HepG2 (cell line): Measurements from ENCODE around the gene STARD10. TPM values are rescaled to one million over a fixed set of nuclear protein-coding genes. Genes with fewer than 3 reads are reported as not detected.
A peak's percentile ranks its signal among the peaks of the same experiment; 100 is the strongest.

Source experiments
- ATF7-NPFF ChIP-seq: sonication (generic); formaldehyde crosslinking; IDR thresholded peaks from 2 replicates; pipeline ENCODE4 v1.8.1; 2023; ENCODE audit warnings: mild to moderate bottlenecking, low read depth, missing genetic modification reagents, moderate library complexity
- BHLHE40 ChIP-seq: IDR thresholded peaks from 2 replicates; pipeline ENCODE4 v1.6.1; 2011; ENCODE audit warnings: low read length, improper control_type of control experiment
- HNRNPK ChIP-seq: fragments of 200-400 bp; formaldehyde crosslinking; IDR thresholded peaks from 2 replicates; pipeline ENCODE4 v1.6.1; 2018; ENCODE audit warnings: low read length, low read depth, moderate library complexity, mild to moderate bottlenecking; ENCODE audit not compliant: poor library complexity, severe bottlenecking
- IRF9 ChIP-seq: sonication (generic); formaldehyde crosslinking; IDR thresholded peaks from 2 replicates; pipeline ENCODE4 v1.8.0; 2022; ENCODE audit warnings: missing genetic modification reagents, mild to moderate bottlenecking, borderline replicate concordance
- KAT8 ChIP-seq: IDR thresholded peaks from 2 replicates; pipeline ENCODE4 v1.6.1; 2016; ENCODE audit warnings: missing genetic modification reagents, missing compliant biosample characterization
- KMT2B ChIP-seq: IDR thresholded peaks from 2 replicates; pipeline ENCODE4 v1.6.1; 2016; ENCODE audit warnings: missing genetic modification reagents, missing compliant biosample characterization
- NFKBIZ ChIP-seq: IDR thresholded peaks from 2 replicates; pipeline ENCODE4 v1.6.1; 2018; ENCODE audit warnings: missing genetic modification reagents, missing compliant biosample characterization
- POLR2G ChIP-seq: fragments of 200-400 bp; formaldehyde crosslinking; IDR thresholded peaks from 2 replicates; pipeline ENCODE4 v1.6.1; 2018; ENCODE audit warnings: mild to moderate bottlenecking, low read depth, low read length, moderate library complexity
- SMAD9 ChIP-seq: sonication (generic); formaldehyde crosslinking; IDR thresholded peaks from 2 replicates; pipeline ENCODE4 v1.5.1; 2020; ENCODE audit warnings: mild to moderate bottlenecking, missing genetic modification reagents
- SP2 ChIP-seq: sonication (generic); formaldehyde crosslinking; IDR thresholded peaks from 2 replicates; pipeline ENCODE4 v1.5.1; 2020; ENCODE audit warnings: mild to moderate bottlenecking, missing genetic modification reagents
- ZFP90 ChIP-seq: sonication (generic); formaldehyde crosslinking; IDR thresholded peaks from 2 replicates; pipeline ENCODE4 v1.8.0; 2022; ENCODE audit warnings: missing genetic modification reagents, mild to moderate bottlenecking, inconsistent platforms, borderline replicate concordance
- ZFP91 ChIP-seq: sonication (generic); formaldehyde crosslinking; IDR thresholded peaks from 2 replicates; pipeline ENCODE4 v1.9.0; 2022; ENCODE audit warnings: missing genetic modification reagents, mild to moderate bottlenecking, borderline replicate concordance
- ZNF543 ChIP-seq: sonication (generic); formaldehyde crosslinking; IDR thresholded peaks from 2 replicates; pipeline ENCODE4 v1.4.0; 2020; ENCODE audit warnings: mild to moderate bottlenecking, missing genetic modification reagents
- ZNF713 ChIP-seq: sonication (generic); formaldehyde crosslinking; IDR thresholded peaks from 2 replicates; pipeline ENCODE4 v1.4.0; 2020; ENCODE audit warnings: mild to moderate bottlenecking, missing genetic modification reagents
- polyA plus RNA-seq, 8 experiments: library from polyadenylated mRNA; depleted of rRNA in 3 of 8; stranded (reverse) in 7 of 8; unstranded in 1 of 8; fragments of >200 nt; fragmentation: Illumina TruSeq in 4 of 8; extraction: Trizol in 4 of 8; gene quantifications; 2 replicates each; pipeline versions ENCODE4 v1.2.1 to v1.2.3, GENCODE V29; 2011 to 2016; ENCODE audit warnings: low read depth in 4 of 8, missing spikeins in 1 of 8, mixed read lengths in 1 of 8; ENCODE audit not compliant: insufficient read depth in 1 of 8
- total RNA-seq, 5 experiments: library from RNA; depleted of rRNA; stranded (reverse); fragments of >200 nt; fragmentation: Illumina TruSeq; extraction: Trizol; gene quantifications; 2 replicates each; pipeline ENCODE4 v1.2.3, GENCODE V29; 2016; ENCODE audit warnings: low read depth in 1 of 5
- TF ChIP-seq, protein P1 (sequence below): IDR thresholded peaks from 2 replicates; pipeline ENCODE4 v1.6.1; 2012; ENCODE audit warnings: inconsistent platforms
- TF ChIP-seq, protein P2 (sequence below): IDR thresholded peaks from 2 replicates; pipeline ENCODE4 v1.6.1; 2016; ENCODE audit warnings: missing compliant biosample characterization, missing genetic modification reagents, borderline replicate concordance
- TF ChIP-seq, protein P3 (sequence below): sonication (generic); formaldehyde crosslinking; IDR thresholded peaks from 2 replicates; pipeline ENCODE4 v1.4.0; 2020; ENCODE audit warnings: low read depth, missing genetic modification reagents
- TF ChIP-seq, protein P4 (sequence below): sonication (generic); formaldehyde crosslinking; IDR thresholded peaks from 2 replicates; pipeline ENCODE4 v1.4.0; 2020; ENCODE audit warnings: missing genetic modification reagents, borderline replicate concordance

Gene STARD10
- total and polyA plus RNA-seq, 2 of the 13 experiments (the other 11 are each of a cell fraction or from before 2014, with no cell fraction given) = 260 to 341 TPM

DNA sequence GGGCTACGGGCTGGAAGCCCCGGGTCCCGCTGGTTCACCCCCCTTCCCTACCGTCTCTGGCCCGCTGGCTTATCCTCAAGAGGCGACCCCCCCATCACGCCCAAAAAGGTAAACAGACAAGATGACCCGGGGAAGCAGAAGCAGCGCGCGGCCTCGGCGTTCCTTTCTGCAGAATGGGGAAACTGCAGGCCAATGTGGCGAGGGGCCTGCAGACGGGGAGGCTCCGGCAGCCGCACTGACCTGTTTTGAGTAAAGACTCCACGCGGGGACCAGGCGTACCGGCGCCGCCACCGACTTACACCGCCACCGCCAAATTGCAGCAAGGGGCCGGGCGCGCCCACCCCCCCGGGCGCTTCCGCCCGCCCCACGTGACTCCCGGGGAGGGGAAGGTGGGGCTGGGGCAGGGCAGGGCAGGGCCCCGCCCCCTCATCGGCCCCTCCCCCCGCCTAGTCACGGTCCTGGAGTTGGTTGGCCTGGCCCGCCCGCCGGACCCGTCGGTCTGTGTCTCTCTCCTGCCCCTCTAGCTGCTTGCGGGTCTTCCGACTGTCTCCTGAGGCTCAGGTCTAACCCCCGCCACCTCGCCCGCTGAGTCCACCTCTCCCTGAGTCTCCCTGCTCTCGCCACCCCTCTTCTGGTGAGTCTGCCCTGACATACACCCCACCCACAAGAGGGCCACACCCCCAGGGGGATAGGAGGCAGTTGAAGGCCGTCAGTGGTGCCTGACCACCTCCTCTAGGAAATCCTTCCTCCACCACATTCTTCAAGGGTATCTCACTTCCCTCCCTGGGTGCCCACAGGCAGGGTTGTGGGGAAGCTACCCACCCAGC lies 41.5 kb downstream of the STARD10 start, which contains the start of gene ARAP1 (continued):
- TF ChIP-seq ATF7-NPFF (CRISPR knock-in tag) = peak; percentile 18; the same call in 1 of the 2 replicates
- TF ChIP-seq, protein P1, sequence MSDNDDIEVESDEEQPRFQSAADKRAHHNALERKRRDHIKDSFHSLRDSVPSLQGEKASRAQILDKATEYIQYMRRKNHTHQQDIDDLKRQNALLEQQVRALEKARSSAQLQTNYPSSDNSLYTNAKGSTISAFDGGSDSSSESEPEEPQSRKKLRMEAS = peak; percentile 38
- TF ChIP-seq HNRNPK = peak; percentile 63
- TF ChIP-seq SP2 (CRISPR knock-in tag) = 0 out of 2 replicates have a peak, but pooled peaks have one; percentile 37
- TF ChIP-seq, protein P2, sequence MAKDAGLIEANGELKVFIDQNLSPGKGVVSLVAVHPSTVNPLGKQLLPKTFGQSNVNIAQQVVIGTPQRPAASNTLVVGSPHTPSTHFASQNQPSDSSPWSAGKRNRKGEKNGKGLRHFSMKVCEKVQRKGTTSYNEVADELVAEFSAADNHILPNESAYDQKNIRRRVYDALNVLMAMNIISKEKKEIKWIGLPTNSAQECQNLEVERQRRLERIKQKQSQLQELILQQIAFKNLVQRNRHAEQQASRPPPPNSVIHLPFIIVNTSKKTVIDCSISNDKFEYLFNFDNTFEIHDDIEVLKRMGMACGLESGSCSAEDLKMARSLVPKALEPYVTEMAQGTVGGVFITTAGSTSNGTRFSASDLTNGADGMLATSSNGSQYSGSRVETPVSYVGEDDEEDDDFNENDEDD (CRISPR knock-in tag) = peak; percentile 29; the same call in 1 of the 2 replicates
- peak; percentile 63 for TF ChIP-seq BHLHE40
- TF ChIP-seq, protein P3, sequence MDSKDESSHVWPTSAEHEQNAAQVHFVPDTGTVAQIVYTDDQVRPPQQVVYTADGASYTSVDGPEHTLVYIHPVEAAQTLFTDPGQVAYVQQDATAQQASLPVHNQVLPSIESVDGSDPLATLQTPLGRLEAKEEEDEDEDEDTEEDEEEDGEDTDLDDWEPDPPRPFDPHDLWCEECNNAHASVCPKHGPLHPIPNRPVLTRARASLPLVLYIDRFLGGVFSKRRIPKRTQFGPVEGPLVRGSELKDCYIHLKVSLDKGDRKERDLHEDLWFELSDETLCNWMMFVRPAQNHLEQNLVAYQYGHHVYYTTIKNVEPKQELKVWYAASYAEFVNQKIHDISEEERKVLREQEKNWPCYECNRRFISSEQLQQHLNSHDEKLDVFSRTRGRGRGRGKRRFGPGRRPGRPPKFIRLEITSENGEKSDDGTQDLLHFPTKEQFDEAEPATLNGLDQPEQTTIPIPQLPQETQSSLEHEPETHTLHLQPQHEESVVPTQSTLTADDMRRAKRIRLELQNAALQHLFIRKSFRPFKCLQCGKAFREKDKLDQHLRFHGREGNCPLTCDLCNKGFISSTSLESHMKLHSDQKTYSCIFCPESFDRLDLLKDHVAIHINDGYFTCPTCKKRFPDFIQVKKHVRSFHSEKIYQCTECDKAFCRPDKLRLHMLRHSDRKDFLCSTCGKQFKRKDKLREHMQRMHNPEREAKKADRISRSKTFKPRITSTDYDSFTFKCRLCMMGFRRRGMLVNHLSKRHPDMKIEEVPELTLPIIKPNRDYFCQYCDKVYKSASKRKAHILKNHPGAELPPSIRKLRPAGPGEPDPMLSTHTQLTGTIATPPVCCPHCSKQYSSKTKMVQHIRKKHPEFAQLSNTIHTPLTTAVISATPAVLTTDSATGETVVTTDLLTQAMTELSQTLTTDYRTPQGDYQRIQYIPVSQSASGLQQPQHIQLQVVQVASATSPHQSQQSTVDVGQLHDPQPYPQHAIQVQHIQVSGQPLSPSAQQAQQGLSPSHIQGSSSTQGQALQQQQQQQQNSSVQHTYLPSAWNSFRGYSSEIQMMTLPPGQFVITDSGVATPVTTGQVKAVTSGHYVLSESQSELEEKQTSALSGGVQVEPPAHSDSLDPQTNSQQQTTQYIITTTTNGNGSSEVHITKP (CRISPR knock-in tag) = peak; percentile 50; the same call in 1 of the 2 replicates
- TF ChIP-seq ZFP90 = 0 out of 2 replicates have a peak, but pooled peaks have one; percentile 32
- peak; percentile 19; the same call in 1 of the 2 replicates for TF ChIP-seq ZNF543
- peak; percentile 81 for TF ChIP-seq ZFP91
- TF ChIP-seq SMAD9 (CRISPR knock-in tag) = 0 out of 2 replicates have a peak, but pooled peaks have one; percentile 21
- peak; percentile 20; the same call in 1 of the 2 replicates for TF ChIP-seq KMT2B (CRISPR knock-in tag)
- peak; percentile 57; the same call in 1 of the 2 replicates for TF ChIP-seq KAT8 (CRISPR knock-in tag)
- TF ChIP-seq, protein P4, sequence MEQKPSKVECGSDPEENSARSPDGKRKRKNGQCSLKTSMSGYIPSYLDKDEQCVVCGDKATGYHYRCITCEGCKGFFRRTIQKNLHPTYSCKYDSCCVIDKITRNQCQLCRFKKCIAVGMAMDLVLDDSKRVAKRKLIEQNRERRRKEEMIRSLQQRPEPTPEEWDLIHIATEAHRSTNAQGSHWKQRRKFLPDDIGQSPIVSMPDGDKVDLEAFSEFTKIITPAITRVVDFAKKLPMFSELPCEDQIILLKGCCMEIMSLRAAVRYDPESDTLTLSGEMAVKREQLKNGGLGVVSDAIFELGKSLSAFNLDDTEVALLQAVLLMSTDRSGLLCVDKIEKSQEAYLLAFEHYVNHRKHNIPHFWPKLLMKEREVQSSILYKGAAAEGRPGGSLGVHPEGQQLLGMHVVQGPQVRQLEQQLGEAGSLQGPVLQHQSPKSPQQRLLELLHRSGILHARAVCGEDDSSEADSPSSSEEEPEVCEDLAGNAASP (CRISPR knock-in tag) = no peak; the same call in 1 of the 2 replicates
- TF ChIP-seq ZNF713 (CRISPR knock-in tag) = no peak
- peak; percentile 58; the same call in 1 of the 2 replicates for TF ChIP-seq NFKBIZ
- TF ChIP-seq IRF9 (CRISPR knock-in tag) = no peak; the same call in 1 of the 2 replicates
- peak; percentile 41; the same call in 1 of the 2 replicates for TF ChIP-seq POLR2G
